Mammary epithelial cell (primary cell): Measurements from ENCODE around the gene ASCC3.

Experiments
- EZH2 ChIP-seq: IDR thresholded peaks from 2 replicates; pipeline ENCODE4 v1.6.1; 2012; ENCODE audit warnings: low read length, inconsistent platforms, borderline replicate concordance
- TF ChIP-seq, protein P1 (sequence below), 2 donors: IDR thresholded peaks in 1 of 2; conservative IDR thresholded peaks in 1 of 2; 2 replicates each; pipeline ENCODE4 v1.5.1; 2011 to 2012; ENCODE audit warnings: inconsistent platforms in 2 of 2, low read length in 2 of 2, mild to moderate bottlenecking in 2 of 2, control low read depth in 1 of 2, low read depth in 1 of 2; ENCODE audit not compliant: insufficient read depth in 1 of 2; ENCODE audit errors: extremely low read depth in 1 of 2

DNA sequence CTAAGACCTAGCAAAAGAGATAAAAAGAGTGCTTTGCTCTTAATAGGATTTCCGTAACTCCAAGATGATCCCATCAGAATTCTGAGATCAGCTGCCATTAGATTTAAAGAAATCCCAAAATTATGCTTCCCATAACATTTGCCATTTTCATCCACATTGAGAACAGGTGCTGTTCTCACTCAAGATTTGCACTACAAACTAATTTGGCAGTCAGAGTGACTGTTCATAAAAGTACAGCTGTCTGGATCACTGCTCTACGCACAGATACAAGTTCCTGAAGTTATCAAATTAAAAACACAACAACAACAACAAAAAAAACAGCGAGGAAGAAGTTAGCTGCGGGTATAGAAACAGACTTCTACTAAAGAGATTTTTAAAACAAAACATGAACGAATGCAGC lies 58.1 kb downstream of the ASCC3 start:
- TF ChIP-seq EZH2: no peak
- TF ChIP-seq, protein P1, sequence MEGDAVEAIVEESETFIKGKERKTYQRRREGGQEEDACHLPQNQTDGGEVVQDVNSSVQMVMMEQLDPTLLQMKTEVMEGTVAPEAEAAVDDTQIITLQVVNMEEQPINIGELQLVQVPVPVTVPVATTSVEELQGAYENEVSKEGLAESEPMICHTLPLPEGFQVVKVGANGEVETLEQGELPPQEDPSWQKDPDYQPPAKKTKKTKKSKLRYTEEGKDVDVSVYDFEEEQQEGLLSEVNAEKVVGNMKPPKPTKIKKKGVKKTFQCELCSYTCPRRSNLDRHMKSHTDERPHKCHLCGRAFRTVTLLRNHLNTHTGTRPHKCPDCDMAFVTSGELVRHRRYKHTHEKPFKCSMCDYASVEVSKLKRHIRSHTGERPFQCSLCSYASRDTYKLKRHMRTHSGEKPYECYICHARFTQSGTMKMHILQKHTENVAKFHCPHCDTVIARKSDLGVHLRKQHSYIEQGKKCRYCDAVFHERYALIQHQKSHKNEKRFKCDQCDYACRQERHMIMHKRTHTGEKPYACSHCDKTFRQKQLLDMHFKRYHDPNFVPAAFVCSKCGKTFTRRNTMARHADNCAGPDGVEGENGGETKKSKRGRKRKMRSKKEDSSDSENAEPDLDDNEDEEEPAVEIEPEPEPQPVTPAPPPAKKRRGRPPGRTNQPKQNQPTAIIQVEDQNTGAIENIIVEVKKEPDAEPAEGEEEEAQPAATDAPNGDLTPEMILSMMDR (conservative IDR thresholded peaks at IDR 0.05 in 1 of 2, IDR thresholded peaks at IDR 0.05 in 1 of 2; ENCODE audit: extremely low read depth in 1 of 2, insufficient read depth in 1 of 2, low read depth in 1 of 2, low read length in 2 of 2): no peak
